NCI-H1105 treated with DMSO at 0.1 percent for 48 hours (cell line): ENCODE results near the gene SUPT6H.
A peak's percentile ranks its signal among the peaks of the same experiment; 100 is the strongest.

Experiments
- DNase-seq: peaks from one replicate; lab custom pipeline; 2025; lab: John Stamatoyannopoulos, UW

The SUPT6H gene

GRCh38 chr17:28661635-28662526 is at the start of gene SUPT6H, which contains the start of gene SDF2:
SUPT6H (plus strand) TSS chr17:28662205; CDS start chr17:28673402, 11,197 bp downstream.
SDF2 (minus strand) TSS chr17:28661906; CDS start chr17:28661876, 30 bp downstream.
- DNase-seq = peak; percentile 77

DNA sequence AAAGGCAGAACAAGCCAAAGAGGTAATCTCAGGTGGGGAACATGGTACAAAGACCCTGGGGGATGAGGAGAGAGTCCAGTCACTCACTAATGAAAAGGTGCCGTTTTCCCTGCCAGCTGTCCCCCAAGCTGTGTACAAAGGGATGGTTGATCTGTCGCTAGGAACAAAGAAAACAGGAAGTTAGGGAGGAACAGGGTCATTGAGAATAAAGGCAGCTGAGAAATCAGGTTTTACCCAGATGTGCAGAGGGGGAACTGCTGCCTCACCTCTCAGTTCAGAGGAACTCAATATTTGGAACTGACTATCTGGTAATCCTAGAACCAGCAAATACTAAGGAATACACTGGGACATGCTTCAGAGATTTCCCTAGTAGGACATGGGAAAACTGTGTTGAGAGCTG is 49.5 kb upstream of the SUPT6H start:
- no peak for DNase-seq

- peak; percentile 11 for DNase-seq
These were observed 48.8 kb upstream of the SUPT6H start for GRCh38 chr17:28612936-28613872.

DNA sequence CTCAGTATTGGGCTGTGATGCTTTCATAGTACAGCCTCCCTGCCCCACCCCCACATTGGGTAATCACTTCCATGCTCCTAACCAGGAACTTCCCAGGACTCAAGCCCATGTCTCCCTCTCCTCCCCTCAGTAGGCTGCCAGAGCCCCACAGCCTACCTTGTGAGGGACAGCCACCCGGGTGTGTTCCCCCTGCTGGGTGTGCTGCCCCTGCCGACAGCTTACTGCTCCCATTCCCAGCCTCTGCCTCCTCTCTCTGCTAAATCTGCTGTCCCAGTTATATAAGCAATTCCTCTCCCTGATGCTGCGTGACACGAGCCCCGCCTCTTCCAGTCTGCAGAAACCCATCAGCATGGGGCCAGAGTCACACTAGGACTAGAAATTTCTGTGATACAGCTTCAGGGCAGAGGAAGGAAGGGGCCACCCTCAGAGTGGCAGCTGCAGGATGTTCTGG is 48.0 kb upstream of the SUPT6H start, which contains the start of gene RSKR:
Gene RSKR, minus strand, starts transcription at position 255 of the 451 bp plus-strand sequence. Its CDS starts 24 bp downstream, at position 231.
- DNase-seq = no peak

DNA sequence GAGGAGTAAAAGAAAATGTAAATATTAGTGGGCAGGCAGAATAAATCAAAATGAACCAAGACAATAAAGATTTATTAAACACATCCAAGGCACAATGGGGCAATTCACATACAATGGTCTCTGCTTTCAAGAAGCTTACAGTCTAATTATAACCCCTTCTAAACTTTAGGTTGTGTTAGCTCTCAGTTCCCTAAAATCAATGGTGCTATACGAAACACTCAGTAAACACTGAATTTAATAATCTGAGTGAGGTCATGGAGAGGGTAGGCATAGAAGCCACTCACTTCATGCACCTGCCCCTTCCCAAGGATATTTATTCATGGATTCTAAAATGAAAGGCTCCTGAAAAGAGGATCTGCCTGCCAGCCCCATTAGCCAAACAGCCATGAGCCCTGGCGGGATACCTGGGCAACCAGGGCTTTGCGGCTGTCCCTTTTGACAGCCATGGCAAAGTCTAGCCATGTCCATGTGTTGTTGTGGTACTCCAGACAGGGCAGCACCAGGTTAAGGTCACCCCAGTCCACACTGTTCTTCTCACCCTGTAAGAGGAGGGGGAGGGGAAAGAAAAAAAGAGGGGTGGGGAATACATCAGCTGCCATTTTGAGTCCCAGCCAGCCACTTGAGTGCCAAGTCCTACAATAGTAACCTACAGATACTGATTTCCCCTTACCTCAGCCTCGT is 46.6 kb upstream of the SUPT6H start:
- DNase-seq = no peak

GRCh38 chr17:28616281-28616680 is 45.7 kb upstream of the SUPT6H start:
- no peak for DNase-seq

GRCh38 chr17:28618464-28618863 is 43.5 kb upstream of the SUPT6H start:
- no peak for DNase-seq

DNA sequence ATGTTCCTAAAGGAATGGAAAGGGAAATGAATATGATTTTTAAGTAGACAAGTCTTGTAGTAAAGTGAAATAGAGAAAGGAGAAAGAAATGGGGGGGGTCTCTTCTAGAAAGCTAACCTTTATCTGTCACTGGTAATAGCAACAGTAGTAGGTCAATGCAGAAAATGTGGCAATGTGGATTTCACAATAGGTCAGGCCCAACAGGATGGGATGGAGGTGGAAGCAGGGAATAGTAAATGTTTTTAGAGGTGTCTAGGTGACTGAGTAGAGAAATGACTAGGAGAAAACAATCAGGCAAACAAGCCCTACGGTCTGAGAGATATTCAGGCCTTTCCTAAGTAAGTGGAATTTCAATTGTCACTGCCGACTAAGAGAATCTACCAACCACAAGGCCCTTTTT is 42.0 kb upstream of the SUPT6H start:
- DNase-seq = no peak

- no peak for DNase-seq
These were observed 39.8 kb upstream of the SUPT6H start for GRCh38 chr17:28622186-28622585.

DNA sequence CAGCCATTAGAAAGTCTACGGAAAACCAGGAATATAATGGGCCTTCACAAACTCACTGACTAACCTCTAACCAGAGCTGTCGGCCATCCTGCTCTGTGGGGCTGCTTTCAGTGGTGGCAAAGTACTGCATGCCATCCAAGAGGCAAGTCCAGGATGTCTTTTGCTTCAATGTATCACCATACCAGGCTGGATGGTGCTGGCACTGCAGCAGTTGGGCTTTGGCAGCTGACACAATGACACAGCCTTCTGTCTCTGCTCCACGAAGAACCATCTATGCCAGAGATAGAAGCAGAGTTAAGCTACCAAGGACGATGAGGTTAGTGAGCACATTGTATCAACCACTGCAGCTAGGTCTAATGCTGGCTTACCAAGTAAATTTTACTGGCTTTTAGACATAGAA is 38.3 kb upstream of the SUPT6H start:
- no peak for DNase-seq

GRCh38 chr17:28624148-28624547 is 37.9 kb upstream of the SUPT6H start:
- no peak for DNase-seq

- no peak for DNase-seq
These were observed 35.2 kb upstream of the SUPT6H start for GRCh38 chr17:28626818-28627217.

- no peak for DNase-seq
These were observed 27.7 kb upstream of the SUPT6H start for GRCh38 chr17:28634206-28634865.

GRCh38 chr17:28635506-28635905 is 26.5 kb upstream of the SUPT6H start:
- no peak for DNase-seq

- DNase-seq = no peak
These were observed 20.4 kb upstream of the SUPT6H start for GRCh38 chr17:28641579-28641978.

DNA sequence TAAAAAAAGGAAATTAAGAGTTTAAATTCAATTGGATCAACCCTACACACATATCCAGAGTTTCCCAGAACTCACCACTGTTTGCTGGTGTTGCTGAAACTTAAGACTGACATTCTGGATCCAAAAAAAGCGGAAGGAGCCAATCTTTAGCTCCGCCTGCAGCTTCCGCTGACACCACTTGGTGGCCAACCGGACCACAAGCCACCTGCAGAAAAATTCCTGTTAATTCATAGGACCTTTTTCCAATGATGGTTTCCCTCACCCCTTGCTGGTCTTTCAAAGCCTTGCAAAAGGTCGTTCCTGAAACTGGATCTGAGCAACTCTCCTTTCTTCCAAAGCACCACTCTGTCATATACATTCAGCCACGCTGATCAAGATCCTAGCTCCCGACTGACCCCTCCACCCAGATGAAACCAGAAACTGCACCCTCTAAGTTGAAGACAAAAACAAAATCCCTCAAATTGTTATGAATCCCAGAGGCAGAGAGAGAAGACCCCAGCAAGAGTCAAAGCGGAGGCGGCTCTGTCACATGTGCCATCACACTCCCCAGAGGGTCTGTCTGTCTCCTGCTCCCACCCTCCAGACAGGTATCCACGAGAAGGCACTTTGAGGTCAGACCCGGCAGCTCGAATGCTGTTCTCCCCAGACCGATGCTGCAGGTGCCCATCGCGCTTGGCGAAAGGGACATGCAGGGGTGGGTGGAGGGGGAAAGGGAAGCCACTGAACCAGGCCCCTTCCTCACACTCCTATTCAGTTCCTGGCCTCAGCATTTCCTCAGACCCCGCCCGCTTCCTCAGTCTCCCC is 17.8 kb upstream of the SUPT6H start:
- DNase-seq = peak; percentile 38

- DNase-seq = peak; percentile 85
These were observed 17.0 kb upstream of the SUPT6H start, which contains the start of gene BLTP2 for GRCh38 chr17:28644787-28645575. BLTP2 (minus strand) TSS chr17:28645158; CDS start chr17:28645056, 102 bp downstream.

GRCh38 chr17:28645576-28645939 is 16.4 kb upstream of the SUPT6H start:
- DNase-seq = no peak

- no peak for DNase-seq
These were observed 15.8 kb upstream of the SUPT6H start for GRCh38 chr17:28646039-28646754.
